ENCODE measurements around the gene VPS45.
"Not testable (repeated sequence)": the region's sequence is repeated elsewhere in the genome, so short reads cannot be mapped to it uniquely, and the experiment has no call there.

The VPS45 gene

DNA sequence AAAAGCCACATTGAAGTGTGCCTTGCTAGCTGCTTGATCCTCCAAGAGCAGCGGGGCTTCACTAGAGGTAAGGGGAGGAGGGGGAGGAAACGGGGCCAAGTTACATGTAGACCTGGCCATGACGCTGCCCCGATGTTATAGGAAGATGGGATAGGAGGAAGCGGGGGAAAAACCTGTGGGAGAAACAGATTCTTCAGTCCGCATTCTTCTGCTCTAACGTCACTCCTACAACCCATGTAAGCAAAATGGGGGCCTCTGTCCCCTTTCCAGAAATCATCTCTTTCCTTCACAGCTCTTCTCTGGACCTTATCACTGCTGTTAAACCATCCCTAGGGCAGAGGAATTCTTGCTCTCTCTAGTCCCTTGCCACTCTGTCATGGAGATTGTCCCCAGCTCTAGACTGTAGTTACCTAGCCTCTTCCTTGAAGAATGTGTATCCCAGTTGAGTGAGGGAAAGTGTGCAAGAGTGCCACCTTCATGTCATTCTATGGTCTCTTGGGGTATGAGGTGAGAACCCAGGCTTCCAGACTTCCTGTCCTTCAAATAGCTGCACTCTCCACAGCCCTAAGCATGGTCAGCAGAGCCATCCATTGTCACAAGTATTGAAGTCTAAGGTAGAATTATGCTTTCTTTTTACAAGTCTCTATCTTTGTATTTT lies 93.5 kb downstream of the VPS45 start:
- DNase-seq (ENCODE audit: low spot score) = no peak

GRCh38 chr1:150161747-150162581 lies 94.4 kb downstream of the VPS45 start:
- no peak for DNase-seq (ENCODE audit: low spot score)

DNA sequence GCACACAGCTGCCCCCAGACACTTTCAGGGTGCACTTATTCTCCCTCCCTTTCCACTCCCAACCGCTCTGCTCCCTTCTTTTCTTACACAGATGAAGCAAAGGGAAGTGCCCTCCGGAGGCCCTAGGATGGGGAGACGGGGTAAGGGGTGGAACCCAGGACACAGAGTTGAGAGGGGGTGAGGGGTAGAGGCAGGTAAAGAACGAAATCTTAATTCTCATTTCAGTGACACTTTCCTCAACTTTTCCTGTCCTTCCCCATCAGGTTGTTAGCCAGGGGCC lies 94.9 kb downstream of the VPS45 start:
- no peak for DNase-seq (ENCODE audit: low spot score)

GRCh38 chr1:150162862-150163706 lies 95.5 kb downstream of the VPS45 start:
- peak; percentile 49 for DNase-seq (ENCODE audit: low spot score)

- no peak for DNase-seq (ENCODE audit: low spot score)
Observed at GRCh38 chr1:150164224-150164623, 96.6 kb downstream of the VPS45 start.

GRCh38 chr1:150164779-150165178 lies 97.2 kb downstream of the VPS45 start:
- DNase-seq (ENCODE audit: low spot score) = no peak

GRCh38 chr1:150165622-150166612 lies 98.3 kb downstream of the VPS45 start:
- peak; percentile 28 for DNase-seq (ENCODE audit: low spot score)

DNA sequence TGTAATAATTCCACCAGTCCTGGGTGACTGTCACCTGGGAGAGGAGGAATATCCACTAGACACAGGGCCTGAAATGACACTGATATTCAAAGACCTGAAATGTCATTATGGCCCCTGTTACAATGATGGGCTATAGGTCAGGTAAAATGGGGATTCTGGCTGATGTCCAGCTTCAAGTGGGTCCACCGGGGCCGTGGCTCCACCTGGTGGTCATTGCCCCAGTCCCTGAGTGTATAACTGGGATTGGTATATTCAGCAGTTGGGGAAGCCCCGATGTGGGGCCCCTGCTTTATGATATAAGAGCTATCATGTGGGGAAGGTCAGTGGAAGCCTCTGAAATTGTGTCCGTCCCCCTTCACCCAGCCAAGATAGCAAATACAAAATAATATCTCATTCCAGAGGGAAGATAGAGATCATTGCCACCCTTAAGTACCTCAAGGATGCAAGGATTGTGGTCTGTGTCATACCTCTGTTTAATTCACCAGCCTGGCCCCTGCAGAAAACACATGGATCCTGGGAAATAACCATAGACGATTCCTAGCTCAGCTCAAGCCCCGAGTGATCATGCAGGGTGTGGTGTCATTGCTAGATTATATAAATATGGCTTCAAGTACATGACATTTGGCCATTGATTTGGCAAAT lies 101.5 kb downstream of the VPS45 start:
- peak; percentile 46 for DNase-seq (ENCODE audit: low spot score)

DNA sequence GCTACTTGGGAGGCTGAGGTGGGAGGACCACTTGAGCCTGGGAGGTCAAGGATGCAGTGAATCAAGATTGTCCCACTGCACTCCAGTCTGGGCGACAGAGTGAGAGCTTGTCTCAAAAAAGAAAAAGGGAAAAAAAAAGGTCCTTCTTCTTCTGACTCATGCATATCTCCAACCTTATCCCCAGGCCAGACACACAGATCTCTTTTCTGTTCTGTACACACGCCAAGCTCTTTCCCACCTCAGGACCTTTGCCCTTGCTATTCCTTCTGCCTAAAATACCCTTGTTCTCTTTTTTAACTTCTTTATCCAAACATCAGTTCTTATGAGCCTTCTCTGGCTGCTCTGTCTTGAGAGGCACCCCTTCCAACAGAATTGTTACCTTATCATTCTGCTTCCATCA lies 104.2 kb downstream of the VPS45 start:
- DNase-seq (ENCODE audit: low spot score) = no peak

GRCh38 chr1:150173141-150173585 lies 105.6 kb downstream of the VPS45 start:
- DNase-seq (ENCODE audit: low spot score) = no peak

DNA sequence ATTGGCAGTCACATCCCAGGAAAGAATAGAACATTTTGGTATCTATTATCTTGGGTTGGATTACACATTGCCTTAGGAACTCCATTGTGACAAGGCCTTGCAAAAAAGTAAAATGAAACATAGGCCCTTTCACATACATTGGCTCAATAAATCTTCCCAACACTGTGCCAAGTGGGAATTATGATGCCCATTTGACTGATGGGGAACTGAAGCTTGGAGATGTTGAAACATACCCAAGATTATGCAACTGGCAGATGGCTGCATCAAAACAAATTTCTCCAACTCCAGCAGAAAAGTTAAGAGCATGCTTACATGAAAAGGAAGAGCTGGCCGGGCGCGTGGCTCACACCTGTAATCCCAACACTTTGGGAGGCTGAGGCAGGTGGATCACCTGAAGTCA lies 109.0 kb downstream of the VPS45 start:
- DNase-seq (ENCODE audit: low spot score) = no peak

GRCh38 chr1:150178548-150178947 lies 111.0 kb downstream of the VPS45 start:
- no peak for DNase-seq (ENCODE audit: low spot score)

DNA sequence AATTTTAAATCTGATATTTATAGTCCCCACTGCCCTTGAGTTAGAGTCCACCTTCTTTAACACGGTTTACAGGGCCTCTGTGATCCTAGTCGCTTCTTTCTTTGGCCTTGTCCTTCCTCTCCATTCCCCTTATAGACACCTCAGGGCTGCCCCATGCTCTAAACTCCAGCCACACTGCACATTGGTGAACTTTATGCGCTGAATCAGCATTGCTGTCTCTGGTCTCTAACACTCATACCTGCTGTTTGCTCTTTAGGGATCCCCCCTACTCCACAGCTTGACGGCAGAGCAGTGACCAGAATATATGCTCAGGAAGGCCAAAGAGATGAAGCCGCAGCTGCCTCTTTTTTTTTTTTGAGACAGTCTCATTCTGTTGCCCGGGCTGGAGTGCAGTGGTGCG lies 112.3 kb downstream of the VPS45 start:
- no peak for DNase-seq (ENCODE audit: low spot score)

GRCh38 chr1:150180474-150180873 lies 112.9 kb downstream of the VPS45 start:
- DNase-seq (ENCODE audit: low spot score) = no peak

DNA sequence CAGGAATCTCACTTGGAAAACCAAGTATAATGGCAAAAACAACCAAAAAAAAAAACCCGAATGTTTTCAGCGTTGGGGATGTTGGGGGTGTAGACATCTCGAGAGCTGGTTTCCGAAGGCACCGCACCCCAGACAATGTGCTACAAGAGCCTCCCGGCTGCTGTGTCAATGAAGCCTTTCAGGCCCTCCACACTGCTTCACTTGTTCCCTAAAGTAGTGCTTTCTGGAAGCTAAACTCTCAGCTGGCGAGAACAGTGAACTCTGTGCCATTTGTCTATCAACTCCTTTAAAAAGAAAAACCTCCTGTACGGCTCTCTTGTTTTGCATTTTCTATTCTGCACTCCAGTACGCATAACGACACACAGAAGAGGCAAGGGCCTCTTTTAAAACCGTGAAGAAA lies 114.7 kb downstream of the VPS45 start:
- DNase-seq (ENCODE audit: low spot score) = no peak

DNA sequence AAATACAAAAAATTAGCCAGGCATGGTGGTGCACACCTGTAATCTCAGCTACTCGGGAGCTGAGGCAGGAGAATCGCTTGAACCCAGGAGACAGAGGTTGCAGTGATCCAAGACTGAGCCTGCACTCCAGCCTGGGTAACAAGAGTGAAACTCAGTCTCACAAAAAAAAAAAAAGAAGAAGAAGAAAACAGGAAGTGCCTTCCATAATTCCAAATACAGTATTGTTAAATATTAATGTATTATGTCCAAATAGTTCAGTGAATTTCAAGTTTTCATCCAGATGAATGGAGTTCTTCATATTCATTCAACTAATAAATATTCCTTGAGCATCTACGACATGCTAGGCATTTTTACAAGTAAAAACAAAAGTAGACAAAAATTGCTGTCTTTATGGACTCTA lies 115.5 kb downstream of the VPS45 start:
- no peak for DNase-seq (ENCODE audit: low spot score)

DNA sequence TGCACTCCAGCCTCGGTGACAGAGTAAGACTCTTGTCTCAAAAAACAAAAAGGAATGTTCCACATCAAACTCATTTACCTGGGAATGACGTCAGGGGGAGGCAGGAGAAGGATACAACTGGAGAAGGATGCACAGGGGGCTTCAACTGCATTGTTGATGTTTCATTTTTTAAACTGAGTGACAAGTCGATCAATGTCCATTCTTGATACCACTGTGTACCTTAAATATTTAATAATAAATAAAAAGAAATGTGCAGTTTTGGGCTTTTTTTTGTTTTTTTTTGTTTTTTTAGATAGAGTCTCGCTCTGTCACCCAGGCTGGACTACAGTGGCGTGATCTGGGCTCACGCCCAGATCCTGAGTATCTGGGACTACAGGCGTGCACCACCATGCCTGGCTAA lies 117.9 kb downstream of the VPS45 start:
- DNase-seq (ENCODE audit: low spot score) = no peak

DNA sequence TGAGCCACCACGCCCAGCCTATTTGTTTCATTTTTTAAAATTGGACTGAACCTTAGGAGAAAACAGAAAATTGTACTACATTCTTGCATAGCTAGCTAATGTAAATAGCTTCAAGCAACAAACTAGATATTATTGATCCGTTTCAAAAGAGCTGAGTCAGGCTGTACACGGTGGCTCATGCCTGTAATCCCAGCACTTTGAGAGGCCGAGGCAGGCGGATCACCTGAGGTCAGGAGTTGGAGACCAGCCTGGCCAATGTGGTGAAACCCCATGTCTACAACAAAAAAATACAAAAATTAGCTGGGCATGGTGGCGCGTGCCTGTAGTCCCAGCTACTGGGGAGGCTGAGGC lies 118.8 kb downstream of the VPS45 start:
- DNase-seq (ENCODE audit: low spot score) = not testable (repeated sequence)

DNA sequence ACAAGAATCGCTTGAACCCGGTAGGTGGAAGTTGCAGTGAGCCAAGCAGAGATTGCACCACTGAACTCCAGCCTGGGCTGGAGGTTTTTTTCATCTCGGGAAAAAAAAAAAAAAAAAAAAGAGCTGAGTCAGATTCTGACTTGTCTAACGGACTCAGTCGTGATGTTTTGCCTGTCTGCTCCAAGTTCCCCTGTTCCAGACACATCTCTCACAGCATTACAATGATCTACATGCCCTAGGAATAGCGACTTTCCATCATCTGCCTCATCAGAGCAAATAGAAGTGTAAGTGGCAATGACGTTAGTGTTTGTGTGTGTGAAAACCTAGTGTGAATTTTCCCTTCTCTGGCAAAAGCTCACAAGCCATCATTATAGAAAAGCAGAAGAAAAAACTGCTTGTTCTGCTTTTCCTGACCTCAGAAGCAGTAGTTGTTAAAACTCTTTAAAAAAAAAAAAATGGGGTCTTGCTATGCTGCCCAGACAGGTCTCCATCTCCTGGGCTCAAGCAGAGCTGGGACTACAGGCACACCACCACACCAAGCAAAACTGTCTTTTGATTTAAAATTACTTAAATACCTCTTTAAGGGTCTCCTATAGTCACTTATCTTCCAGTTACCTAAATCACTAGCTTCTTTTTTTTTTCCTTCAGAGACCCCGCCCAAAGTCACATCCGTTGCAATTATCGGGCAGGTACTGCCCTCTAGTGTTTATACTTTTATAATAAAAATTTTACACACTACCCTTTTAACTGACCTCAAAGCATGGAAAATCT lies 119.4 kb downstream of the VPS45 start:
- peak; percentile 46 for DNase-seq (ENCODE audit: low spot score)

DNA sequence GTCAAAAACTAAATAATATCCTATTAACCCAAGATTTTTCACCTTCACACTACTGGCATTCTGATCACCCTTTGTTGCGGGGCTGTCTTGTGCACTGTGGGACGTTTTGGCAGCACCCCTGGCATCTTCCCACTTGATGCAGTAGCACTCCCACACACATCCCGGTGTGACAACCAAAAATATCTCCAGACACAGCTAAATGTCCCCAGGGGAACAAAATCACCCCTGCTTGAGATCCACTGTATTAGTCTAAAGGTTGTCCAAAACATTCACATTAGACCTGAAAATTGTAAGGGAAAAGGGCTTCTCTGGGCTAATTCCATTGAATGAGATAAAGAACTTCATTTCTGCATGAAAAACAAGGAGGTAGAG lies 120.0 kb downstream of the VPS45 start:
- DNase-seq (ENCODE audit: low spot score) = no peak

GRCh38 chr1:150192012-150192411 lies 124.4 kb downstream of the VPS45 start:
- DNase-seq (ENCODE audit: low spot score) = no peak
